ENCODE data around the gene TIPIN.
"Not testable (repeated sequence)": the region's sequence is repeated elsewhere in the genome, so short reads cannot be mapped to it uniquely, and the experiment has no call there.

Gene TIPIN

GRCh38 chr15:66378814-66379430, 22.4 kb upstream of the TIPIN start:
- Histone ChIP-seq H3K4me2 (ENCODE audit: low read length) (no peak overlapping the region), H3K27me3 (ENCODE audit: control insufficient read depth, insufficient read depth, low read length) (no peaks in the 10 kb centered on the region), H3K9me3 (replicated peaks; ENCODE audit: low read length) (no peaks in the 10 kb centered on the region), H3K4me3 (ENCODE audit: low read length) (no peak overlapping the region), H3K4me1 (ENCODE audit: control insufficient read depth, insufficient read depth, low read length) (no peaks in the 10 kb centered on the region), H3K9ac (ENCODE audit: low read depth, low read length) (no peak overlapping the region), H3K36me3 (ENCODE audit: insufficient read depth, low read length) (no peaks in the 10 kb centered on the region)

DNA sequence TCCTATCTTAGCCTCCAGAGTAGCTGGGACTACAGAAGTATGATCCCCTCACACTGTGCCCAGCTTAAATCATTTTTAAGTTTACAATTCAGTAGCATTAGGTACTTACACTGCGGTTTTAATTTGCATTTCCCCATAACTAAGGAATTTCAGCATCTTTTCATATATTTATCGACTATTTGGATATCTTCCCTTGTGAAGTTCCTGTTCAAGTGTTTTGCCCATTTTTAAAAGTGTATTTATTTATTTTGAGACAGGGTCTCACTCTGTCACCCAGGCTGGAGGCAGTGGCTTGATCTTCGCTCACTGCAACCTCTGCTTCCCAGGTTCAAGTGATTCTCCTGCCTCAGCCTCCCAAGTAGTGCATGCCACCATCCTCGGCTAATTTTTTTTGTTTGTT, 17.7 kb upstream of the TIPIN start:
- no peak overlapping the region for H3K4me3 ChIP-seq (ENCODE audit: low read length)

DNA sequence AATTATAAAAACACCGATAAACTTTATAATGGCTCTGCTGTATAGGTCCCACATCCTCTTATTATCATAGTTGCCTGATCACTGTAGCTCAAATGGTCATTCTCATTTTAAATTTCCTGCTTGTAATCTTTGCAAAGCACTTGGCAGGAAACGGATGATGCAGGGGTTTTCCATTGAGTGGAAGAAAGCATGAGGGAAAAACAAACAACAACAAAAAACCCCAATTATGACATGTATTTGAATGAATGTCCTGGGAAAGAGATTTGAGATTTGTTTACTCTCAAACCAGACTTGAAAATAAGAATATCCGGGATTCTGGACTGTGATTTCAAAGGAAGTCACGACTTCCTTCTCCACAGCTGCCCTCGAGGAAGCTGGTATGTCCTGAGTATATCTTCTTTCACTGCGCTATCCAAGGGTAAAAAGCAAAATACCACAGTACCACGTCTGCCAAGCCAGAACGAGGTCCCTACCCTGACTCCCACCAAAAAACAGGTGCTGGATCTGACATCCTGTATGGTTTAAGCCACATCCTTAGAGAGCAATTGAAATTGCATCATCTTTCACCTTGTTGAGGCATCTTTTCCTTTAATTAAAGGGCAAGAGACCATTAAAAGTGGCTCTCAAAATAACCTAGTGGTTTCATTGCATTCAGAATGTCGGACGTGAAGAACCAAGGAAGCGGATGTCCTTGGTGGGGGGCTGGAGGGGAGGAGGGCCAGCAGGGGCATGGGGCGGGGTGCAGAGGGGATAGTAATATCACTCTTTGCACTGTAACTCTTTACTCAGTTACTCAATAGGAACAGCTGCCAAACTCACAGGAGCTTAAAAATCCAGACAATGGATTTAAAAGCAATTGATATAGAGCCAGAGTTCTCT, 13.5 kb upstream of the TIPIN start:
- H3K4me1 ChIP-seq (ENCODE audit: control insufficient read depth, insufficient read depth, low read length), result peaks cover 12% of the 10 kb centered on the region
- no peaks in the 10 kb centered on the region for H3K36me3 ChIP-seq (ENCODE audit: insufficient read depth, low read length)
- no peaks in the 10 kb centered on the region for H3K9me3 ChIP-seq (replicated peaks; ENCODE audit: low read length)
- H3K4me2 ChIP-seq (ENCODE audit: low read length), result peak overlapping the region; percentile 74
- H3K4me3 ChIP-seq (ENCODE audit: low read length), result peak overlapping the region; percentile 56
- H3K9ac ChIP-seq (ENCODE audit: low read depth, low read length), result peak overlapping the region; percentile 47
- no peaks in the 10 kb centered on the region for H3K27me3 ChIP-seq (ENCODE audit: control insufficient read depth, insufficient read depth, low read length)

More for the DNA sequence above, 17.7 kb upstream of the TIPIN start:
- peaks cover 12% of the 10 kb centered on the region for H3K4me1 ChIP-seq (ENCODE audit: control insufficient read depth, insufficient read depth, low read length)
- H3K9me3 ChIP-seq (replicated peaks; ENCODE audit: low read length), result no peaks in the 10 kb centered on the region
- no peaks in the 10 kb centered on the region for H3K27me3 ChIP-seq (ENCODE audit: control insufficient read depth, insufficient read depth, low read length)
- H3K36me3 ChIP-seq (ENCODE audit: insufficient read depth, low read length), result no peaks in the 10 kb centered on the region
- no peak overlapping the region for H3K9ac ChIP-seq (ENCODE audit: low read depth, low read length)
- H3K4me2 ChIP-seq (ENCODE audit: low read length), result no peak overlapping the region

- no peaks in the 10 kb centered on the region for H3K9me3 ChIP-seq (replicated peaks; ENCODE audit: low read length)
- H3K27me3 ChIP-seq (ENCODE audit: control insufficient read depth, insufficient read depth, low read length), result no peaks in the 10 kb centered on the region
- H3K36me3 ChIP-seq (ENCODE audit: insufficient read depth, low read length), result no peaks in the 10 kb centered on the region
- H3K4me3 ChIP-seq (ENCODE audit: low read length), result no peak overlapping the region
- peaks cover 6% of the 10 kb centered on the region for H3K4me1 ChIP-seq (ENCODE audit: control insufficient read depth, insufficient read depth, low read length)
- H3K9ac ChIP-seq (ENCODE audit: low read depth, low read length), result no peak overlapping the region
- H3K4me2 ChIP-seq (ENCODE audit: low read length), result no peak overlapping the region
Measured at GRCh38 chr15:66364944-66365528, 8.6 kb upstream of the TIPIN start.

- no peaks in the 10 kb centered on the region for H3K9me3 ChIP-seq (replicated peaks; ENCODE audit: low read length)
Measured at GRCh38 chr15:66362776-66363175, 6.3 kb upstream of the TIPIN start.

DNA sequence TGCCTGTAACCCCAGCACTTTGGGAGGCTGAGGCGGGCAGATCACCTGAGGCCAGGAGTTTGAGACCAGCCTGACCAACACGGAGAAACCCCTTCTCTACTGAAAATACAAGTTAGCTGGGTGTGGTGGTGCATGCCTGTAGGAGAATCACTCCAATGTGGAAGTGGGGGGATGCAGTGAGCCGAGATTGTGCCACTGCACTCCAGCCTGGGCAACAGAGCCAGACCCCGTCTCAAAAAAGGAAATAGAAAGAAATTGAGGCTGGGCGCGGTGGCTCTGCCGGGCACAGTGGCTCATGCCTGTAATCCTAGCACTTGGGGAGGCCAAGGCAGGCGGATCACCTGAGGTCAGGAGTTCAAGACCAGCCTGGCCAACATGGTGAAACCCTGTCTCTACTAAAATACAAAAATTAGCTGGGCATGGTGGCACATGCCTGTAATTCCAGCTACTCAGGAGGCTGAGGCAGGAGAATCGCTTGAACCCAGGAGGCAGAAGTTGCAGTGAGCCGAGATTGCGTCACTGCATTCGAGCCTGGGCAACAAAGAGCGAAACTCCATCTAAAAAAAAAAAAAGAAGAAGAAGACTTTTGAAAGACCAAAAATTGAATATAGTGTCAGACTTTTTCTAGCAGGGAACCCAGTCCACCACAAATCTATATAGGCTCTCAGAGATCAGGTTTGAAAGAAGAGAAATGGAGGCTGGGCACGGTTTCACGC, 5.4 kb upstream of the TIPIN start:
- not testable (repeated sequence) for H3K4me2 ChIP-seq (ENCODE audit: low read length); H3K36me3 ChIP-seq (ENCODE audit: insufficient read depth, low read length); H3K27me3 ChIP-seq (ENCODE audit: control insufficient read depth, insufficient read depth, low read length); H3K4me1 ChIP-seq (ENCODE audit: control insufficient read depth, insufficient read depth, low read length); H3K9me3 ChIP-seq (replicated peaks; ENCODE audit: low read length); H3K4me3 ChIP-seq (ENCODE audit: low read length); H3K9ac ChIP-seq (ENCODE audit: low read depth, low read length)

More at GRCh38 chr15:66362776-66363175, 6.3 kb upstream of the TIPIN start:
- no peak overlapping the region for H3K9ac ChIP-seq (ENCODE audit: low read depth, low read length)
- H3K36me3 ChIP-seq (ENCODE audit: insufficient read depth, low read length), result no peaks in the 10 kb centered on the region
- no peaks in the 10 kb centered on the region for H3K27me3 ChIP-seq (ENCODE audit: control insufficient read depth, insufficient read depth, low read length)
- H3K4me3 ChIP-seq (ENCODE audit: low read length), result no peak overlapping the region
- H3K4me1 ChIP-seq (ENCODE audit: control insufficient read depth, insufficient read depth, low read length), result no peaks in the 10 kb centered on the region
- no peak overlapping the region for H3K4me2 ChIP-seq (ENCODE audit: low read length)

DNA sequence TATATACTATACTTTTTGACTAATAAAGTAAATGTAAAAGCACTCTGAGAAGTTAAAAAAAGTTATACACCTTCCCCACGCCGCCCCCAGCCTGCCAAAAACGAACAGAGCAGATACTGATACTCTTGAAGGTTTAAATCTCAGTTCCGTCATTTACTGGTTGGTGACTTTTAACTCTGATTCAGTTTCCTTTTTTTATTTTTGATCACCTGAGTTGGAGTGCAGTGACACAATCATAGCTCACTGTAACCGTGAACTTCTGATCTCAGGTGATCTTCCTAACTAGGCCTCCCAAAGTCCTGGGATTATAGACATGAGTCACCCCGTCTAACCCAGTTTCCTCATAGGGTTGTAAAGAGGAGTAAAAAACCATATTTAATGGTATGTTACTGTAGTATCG, 3.3 kb upstream of the TIPIN start:
- H3K9me3 ChIP-seq (replicated peaks; ENCODE audit: low read length), result no peaks in the 10 kb centered on the region
- H3K36me3 ChIP-seq (ENCODE audit: insufficient read depth, low read length), result no peaks in the 10 kb centered on the region
- H3K4me2 ChIP-seq (ENCODE audit: low read length), result no peak overlapping the region
- H3K4me3 ChIP-seq (ENCODE audit: low read length), result no peak overlapping the region
- H3K27me3 ChIP-seq (ENCODE audit: control insufficient read depth, insufficient read depth, low read length), result no peaks in the 10 kb centered on the region
- no peak overlapping the region for H3K9ac ChIP-seq (ENCODE audit: low read depth, low read length)
- H3K4me1 ChIP-seq (ENCODE audit: control insufficient read depth, insufficient read depth, low read length), result peaks cover 3% of the 10 kb centered on the region

GRCh38 chr15:66356077-66356358, 467 bp downstream of the TIPIN start:
- no peaks in the 10 kb centered on the region for H3K27me3 ChIP-seq (ENCODE audit: control insufficient read depth, insufficient read depth, low read length)
- H3K36me3 ChIP-seq (ENCODE audit: insufficient read depth, low read length), result no peaks in the 10 kb centered on the region
- H3K4me3 ChIP-seq (ENCODE audit: low read length), result peak overlapping the region; percentile 90
- peak overlapping the region; percentile 97 for H3K4me2 ChIP-seq (ENCODE audit: low read length)
- H3K9ac ChIP-seq (ENCODE audit: low read depth, low read length), result peak overlapping the region; percentile 91
- H3K9me3 ChIP-seq (replicated peaks; ENCODE audit: low read length), result no peaks in the 10 kb centered on the region
- H3K4me1 ChIP-seq (ENCODE audit: control insufficient read depth, insufficient read depth, low read length), result peaks cover 3% of the 10 kb centered on the region

DNA sequence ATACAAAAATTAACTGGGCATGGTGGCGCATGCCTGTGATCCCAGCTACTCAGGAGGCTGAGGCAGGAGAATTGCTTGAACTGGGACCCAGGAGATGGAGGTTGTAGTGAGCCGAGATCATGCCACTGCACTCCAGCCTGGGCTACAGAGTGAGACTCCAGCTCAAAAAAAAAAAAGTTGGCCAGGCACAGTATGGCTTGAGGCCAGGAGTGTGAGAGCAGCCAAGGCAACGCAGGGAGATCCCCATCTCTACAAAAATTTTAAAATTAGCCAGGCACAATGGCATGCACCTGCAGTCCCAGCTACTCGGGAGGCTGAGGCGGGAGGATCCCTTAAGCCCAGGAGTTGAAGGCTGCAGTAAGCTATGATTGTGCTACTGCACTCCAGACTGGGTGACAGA, 8.0 kb downstream of the TIPIN start:
- H3K36me3 ChIP-seq (ENCODE audit: insufficient read depth, low read length), result peaks cover 18% of the 10 kb centered on the region
- H3K9ac ChIP-seq (ENCODE audit: low read depth, low read length); H3K4me2 ChIP-seq (ENCODE audit: low read length); H3K4me1 ChIP-seq (ENCODE audit: control insufficient read depth, insufficient read depth, low read length); H3K4me3 ChIP-seq (ENCODE audit: low read length); H3K9me3 ChIP-seq (replicated peaks; ENCODE audit: low read length); H3K27me3 ChIP-seq (ENCODE audit: control insufficient read depth, insufficient read depth, low read length): not testable (repeated sequence)

DNA sequence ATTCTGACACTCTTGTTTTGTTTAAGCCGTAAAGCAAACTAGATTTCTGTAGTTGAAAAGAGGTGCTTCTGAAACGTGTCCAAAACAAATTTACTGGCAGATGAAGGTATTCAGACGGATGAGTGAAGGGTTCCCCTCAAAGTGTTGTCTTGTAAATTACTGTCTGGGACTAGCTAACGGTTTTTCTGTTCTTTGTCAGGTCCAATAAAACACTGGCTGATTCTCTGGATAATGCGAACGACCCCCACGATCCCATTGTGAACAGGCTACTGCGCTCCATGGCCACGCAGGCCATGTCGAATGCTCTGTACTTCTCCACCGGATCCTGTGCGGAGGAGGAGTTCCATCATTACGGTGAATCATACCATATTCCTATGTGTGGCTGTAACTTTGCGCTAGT, 27.7 kb downstream of the TIPIN start:
- H3K36me3 ChIP-seq (ENCODE audit: insufficient read depth, low read length), result peaks cover 33% of the 10 kb centered on the region
- H3K9ac ChIP-seq (ENCODE audit: low read depth, low read length), result no peak overlapping the region
- H3K27me3 ChIP-seq (ENCODE audit: control insufficient read depth, insufficient read depth, low read length), result no peaks in the 10 kb centered on the region
- no peak overlapping the region for H3K4me3 ChIP-seq (ENCODE audit: low read length)
- no peaks in the 10 kb centered on the region for H3K9me3 ChIP-seq (replicated peaks; ENCODE audit: low read length)
- no peak overlapping the region for H3K4me2 ChIP-seq (ENCODE audit: low read length)
- no peaks in the 10 kb centered on the region for H3K4me1 ChIP-seq (ENCODE audit: control insufficient read depth, insufficient read depth, low read length)

DNA sequence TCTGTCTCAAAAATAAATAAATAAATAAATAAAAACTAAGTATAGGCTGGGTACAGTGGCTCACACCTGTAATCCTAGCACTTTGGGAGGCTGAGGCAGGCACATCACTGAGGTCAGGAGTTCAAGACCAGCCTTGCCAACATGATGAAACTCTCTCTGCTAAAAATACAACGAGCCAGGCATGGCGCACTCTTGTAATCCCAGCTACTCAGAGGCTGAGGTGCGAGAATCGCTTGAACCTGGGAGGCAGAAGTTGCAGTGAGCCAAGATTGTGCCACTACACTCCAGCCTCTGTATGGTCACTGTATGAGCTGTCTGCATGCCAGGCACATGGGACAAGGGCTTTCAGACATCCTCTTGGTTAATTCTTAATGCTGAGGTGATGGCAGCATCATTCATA, 28.7 kb downstream of the TIPIN start:
- H3K4me3 ChIP-seq (ENCODE audit: low read length), result no peak overlapping the region
- no peaks in the 10 kb centered on the region for H3K4me1 ChIP-seq (ENCODE audit: control insufficient read depth, insufficient read depth, low read length)
- H3K36me3 ChIP-seq (ENCODE audit: insufficient read depth, low read length), result peaks cover 36% of the 10 kb centered on the region
- no peak overlapping the region for H3K9ac ChIP-seq (ENCODE audit: low read depth, low read length)
- H3K27me3 ChIP-seq (ENCODE audit: control insufficient read depth, insufficient read depth, low read length), result no peaks in the 10 kb centered on the region
- H3K4me2 ChIP-seq (ENCODE audit: low read length), result no peak overlapping the region
- H3K9me3 ChIP-seq (replicated peaks; ENCODE audit: low read length), result no peaks in the 10 kb centered on the region
